GM18519 (cell line): ENCODE measurements around the gene PNPLA5.
"Not testable (repeated sequence)": the region's sequence is repeated elsewhere in the genome, so short reads cannot be mapped to it uniquely, and the experiment has no call there.

ENCODE experiments used
- ATAC-seq: cut with Tn5 transposase; IDR thresholded peaks from one replicate; pipeline ENCODE4 v1.9.1; 2021; ENCODE audit warnings: mild to moderate bottlenecking, moderate library complexity; ENCODE audit not compliant: unreplicated experiment, low FRiP score

The PNPLA5 gene

DNA sequence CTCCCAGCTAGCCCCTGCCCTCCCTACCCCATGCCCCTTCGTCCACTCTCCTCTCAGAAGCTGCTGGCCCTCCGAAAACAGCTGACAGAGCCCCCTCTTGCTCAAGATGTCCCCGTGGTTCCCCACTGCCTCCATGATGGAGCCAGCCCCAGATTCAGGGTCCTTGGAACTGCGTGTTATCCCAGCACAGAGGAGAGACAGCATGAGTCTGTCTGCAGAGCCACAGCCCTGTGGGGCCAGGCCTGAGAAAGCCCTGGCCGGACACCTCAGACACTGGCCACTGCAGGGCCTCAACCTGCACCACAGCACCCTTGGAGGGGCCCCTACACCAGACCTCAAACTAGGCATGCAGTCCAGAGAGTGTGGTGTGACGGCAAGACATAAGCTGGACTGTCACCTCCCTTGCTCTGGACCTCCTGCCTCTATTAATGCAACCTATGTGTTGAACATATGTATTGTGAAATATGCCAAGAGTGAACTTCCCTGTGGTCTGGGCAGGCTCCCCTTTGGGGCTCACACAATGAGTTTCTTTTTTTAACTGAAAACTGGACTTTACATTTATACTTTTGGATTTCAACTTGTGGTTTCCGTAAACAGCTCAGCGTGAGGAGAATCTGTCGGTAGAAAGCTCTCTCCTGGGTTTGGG, 9.6 kb downstream of the PNPLA5 start:
- ATAC-seq: no peak

DNA sequence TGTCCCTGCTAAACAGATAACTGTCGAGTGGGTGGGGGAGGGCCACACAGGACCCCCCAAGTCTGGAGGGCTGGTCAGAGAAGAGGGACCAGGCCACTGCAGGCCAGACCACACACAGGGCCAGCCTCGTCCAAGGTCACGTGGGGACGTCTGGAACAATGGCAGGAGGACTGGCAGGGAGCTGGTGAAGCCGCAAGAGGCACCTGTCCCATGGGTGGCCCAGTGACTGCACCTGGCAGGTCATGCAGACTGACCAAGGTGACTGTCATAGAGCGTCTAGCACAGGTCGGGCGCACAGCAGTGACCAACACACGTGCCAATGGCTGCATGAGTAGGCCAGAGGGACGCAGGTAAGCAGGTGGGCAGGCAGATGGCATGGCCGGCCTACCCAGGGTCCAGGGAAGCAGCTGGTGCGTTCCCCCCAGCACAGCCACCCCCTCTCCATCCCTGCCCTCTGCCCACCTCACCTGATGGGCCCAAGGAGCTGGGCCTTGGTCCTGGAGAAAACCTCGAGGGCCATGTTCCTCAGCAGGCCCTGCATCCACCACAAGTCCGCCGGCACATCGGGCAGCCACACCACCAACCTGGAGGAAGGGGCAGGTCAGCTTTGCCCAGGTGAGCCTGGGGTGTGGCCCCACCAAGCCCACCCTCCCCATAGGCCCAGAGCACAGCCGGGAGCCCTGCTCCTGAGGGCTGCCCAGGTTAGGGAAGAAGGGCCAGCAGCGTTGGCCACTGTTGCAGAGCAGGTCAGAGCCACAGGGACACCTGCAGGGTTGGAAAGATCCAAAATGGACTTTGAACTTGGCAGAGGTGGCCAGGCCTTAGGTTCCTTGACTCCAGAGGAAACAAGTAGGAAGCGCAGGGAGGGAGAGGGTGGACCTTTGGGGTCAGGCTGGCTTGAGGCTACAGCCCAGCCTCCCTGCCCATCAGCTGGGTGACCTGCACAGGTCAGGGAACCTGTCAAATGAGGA, 10.4 kb downstream of the PNPLA5 start:
- ATAC-seq: no peak

DNA sequence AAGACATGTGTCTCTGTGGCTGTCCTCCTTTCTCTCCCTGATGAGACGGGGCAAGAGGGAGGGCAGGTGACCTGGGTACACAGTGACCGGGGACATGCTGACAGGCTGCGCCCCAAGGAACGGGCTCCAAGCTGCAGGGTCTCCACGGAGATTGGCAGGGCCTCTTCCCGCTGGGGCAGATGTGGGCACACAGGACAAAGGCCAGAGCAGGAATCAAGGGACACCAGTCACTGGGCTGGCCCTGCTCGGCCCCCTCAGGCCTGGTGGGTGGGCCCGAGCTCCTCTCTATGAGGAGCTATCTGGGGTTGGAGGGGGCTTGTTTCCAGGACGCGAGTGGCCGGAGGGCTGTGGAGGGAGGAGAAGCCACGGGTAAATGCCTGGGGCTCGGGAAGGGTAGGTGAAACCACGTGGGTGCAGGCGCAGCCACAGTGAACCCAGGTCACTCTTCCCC, 11.2 kb downstream of the PNPLA5 start:
- ATAC-seq: no peak

DNA sequence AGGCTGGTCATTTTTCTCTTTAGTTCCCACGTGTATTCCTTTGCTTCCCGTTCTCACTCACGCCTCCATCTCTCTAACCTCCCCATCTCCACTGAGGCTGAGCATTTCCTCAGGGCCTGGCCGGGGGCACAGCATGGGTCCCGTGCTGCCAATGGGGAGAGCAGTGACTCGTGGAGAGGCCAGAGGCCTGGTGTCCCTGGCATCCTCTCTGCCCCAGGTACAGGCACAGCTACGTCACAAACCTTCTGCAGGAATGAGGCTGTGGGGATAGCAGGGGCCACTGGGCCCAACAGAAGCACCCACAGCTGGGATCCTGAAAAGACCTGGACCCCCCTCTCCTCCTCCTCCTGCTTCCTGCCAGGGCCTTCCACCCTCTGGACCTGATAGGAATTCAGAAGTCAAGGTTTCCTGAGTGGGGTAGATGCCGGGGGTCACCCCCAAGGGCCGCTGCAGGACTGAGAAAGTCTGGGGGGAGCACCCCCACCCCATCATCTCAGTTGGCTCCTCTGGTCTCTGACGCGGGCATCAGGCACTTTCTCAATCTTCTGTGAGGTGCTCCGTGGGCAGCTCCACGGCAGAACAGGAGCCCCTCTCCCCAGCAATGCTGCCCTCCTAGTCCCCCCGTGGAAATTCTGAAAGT, 11.8 kb downstream of the PNPLA5 start:
- ATAC-seq: no peak

DNA sequence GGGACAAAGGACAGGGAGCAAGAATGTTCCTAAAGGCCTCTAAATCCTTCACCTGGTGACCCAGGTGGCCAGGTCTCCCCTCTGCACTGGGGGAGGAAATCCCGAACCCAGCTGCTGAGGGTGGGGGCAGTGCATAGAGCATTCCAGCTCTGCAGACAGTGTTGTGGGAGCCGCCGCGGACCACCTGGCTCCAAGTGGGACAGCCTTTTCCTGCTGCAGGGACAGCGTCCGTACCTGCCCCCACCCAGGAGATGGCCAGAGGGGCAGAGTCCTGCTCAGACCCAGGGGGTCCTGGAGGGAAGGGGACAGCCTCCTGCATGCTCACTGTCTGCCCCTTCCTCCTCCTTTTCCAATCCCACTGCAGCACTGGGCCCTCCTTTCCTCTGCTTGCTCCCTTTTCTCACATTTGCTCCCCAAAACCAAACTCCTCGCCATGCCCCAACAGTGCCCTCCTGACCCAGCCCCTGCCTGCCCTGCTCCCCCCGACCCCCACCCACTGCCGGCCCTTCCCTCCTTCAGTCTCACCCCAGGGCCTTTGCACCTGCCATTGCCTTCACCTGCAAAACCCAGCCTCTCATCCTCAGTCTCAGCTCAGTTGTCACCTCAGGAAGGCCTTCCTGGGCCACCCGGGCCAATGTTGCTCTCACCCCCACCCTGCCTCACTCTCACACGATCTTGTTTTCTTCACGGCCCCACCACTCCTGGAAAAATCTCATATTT, 12.8 kb downstream of the PNPLA5 start:
- ATAC-seq: no peak

DNA sequence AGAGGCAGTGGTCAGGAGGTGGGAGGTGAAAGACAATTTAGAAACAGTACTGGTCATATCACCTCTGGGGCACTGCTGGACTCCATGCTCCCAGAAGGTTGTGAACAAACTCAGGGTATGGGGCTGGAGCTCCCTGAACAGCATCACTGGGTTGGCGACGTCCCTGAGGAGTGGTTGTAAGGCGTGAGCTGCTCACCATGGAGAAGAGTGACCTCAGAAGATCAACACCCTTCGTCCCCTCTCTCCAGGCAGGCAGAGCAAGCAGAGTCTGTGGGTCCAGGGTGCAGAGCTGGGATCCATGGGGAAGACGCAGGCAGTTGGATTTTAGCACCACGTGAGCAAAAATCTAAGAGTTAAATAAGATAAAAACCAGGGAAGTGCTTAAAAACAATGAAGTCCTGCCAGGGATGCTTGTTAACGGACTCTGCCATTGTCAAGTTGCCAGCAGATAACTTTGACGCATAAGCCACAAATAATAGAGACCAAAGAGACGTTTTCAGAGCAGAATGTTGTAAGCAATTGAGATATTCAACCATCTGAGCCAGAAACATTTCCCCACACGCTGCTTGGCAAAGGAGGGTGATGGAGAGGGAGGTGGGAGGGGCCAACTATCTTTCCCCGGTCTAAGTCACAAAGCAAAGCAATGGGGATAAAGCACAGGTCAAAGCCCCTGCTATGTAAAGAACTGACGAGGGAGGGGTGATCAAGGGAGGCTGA, 13.6 kb downstream of the PNPLA5 start:
- no peak for ATAC-seq

DNA sequence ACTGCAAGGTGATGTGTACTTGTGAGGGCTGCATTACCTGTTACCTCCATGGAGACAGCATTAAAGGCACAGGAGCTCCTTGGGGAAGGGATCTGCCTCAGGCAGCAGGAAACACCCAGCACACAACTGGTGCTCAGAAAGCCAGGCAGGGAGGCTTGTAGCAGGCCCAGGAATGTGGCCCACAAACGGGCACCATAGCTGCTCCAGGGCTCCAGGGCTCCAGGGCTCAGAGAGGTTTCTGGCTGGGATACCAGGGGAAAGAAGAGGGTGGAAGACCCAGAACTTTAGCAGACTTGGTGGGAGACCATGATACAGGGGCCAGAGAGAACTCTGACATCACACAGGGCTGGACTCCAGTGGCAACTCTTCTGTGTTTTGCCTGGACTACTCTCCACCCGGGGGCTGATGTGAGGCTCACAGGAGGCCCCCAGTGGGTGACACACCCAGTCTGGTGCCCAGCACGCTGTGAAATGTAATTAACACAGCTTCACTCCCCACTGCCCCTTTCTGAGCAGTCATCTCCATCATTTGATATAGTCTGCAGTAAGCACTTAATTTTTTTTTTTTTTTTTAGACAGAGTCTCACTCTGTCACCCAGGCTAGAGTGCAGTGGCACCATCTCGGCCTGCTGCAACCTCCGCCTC, 14.8 kb downstream of the PNPLA5 start:
- no peak for ATAC-seq

DNA sequence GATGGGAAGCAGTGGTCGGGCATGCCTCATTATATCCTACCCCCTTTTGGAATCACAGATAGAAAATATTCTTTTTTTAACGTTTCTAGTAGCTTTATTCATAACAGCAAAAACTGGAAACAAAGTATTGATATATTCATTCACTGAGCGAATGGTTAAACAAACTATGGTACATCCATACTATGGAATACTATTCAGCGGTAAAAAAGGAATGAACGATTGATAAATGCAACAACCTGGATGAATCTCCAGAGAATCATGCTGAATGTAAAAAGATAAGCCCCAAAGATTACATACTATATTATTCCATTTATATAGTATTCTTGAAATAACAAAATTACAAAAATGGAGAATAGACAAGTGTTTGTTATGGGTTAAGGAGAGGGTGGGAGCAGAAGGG, 22.0 kb downstream of the PNPLA5 start:
- no peak for ATAC-seq

DNA sequence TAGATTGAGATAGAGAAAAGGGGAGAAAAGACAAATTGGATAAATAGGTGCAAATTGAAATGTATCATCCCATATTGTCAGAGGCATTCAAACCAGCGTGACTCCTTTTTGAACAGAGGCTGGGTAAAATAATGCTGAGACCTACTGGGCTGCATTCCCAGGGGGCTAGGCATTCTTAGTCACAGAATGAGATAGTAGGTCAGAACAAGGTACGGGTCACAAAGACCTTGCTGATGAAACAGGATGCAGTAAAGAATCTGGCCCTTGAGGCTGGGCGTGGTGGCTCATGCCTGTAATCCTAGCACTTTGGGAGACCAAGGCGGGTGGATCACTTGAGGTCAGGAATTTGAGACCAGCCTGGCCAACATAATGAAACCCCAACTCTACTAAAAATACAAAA, 22.8 kb downstream of the PNPLA5 start:
- ATAC-seq: not testable (repeated sequence)

DNA sequence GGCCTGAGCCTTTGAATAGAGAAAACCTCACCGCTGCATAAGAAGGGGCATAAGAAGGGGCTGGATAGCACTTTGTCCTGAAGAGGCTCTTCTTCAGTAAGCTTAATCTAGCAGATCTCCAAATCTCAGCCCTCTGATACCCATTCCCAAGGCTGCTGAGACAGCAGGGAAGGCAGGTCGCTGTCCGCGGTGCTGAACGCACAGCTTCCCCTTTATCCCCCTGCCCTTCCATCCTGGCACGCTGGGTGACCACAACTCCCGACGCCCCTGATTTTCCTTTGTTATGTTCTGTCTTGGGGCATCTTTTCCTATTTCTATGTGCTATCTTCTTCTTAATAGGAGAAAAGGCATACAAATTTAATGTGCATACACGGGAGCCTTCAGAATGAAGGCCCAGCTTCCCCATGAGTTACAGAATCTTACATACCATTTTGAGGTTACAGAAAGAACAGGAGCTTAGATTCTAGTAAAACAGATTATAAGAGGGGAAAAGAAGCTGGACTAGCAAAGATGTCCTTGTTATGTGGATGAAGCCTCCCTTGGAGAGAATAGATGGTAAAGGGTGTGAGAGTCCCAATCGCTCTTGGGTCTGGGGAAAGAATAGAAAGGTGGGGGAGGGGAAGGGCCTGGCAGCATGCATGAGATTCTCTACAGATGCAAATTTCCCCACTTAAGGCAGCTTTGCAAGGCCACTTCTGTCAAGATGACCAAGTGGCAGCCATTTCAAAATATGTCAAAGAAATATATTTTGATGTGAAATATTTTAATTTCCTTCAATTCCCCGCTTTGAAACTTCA, 23.8 kb downstream of the PNPLA5 start:
- ATAC-seq: no peak

DNA sequence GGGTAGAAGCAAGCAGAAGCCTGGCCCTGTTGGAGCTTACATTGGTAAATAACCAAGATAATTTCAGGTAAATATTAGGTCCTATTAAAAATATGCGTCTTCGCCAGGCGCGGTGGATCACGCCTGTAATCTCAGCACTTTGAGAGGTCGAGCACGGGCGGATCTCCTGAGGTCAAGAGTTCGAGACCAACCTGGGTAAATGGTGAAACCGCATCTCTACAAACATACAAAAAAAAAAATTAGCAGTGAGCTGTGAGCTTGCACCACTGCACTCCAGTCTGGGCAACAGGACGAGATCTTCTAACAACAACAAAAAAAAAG, 29.0 kb downstream of the PNPLA5 start:
- no peak for ATAC-seq

DNA sequence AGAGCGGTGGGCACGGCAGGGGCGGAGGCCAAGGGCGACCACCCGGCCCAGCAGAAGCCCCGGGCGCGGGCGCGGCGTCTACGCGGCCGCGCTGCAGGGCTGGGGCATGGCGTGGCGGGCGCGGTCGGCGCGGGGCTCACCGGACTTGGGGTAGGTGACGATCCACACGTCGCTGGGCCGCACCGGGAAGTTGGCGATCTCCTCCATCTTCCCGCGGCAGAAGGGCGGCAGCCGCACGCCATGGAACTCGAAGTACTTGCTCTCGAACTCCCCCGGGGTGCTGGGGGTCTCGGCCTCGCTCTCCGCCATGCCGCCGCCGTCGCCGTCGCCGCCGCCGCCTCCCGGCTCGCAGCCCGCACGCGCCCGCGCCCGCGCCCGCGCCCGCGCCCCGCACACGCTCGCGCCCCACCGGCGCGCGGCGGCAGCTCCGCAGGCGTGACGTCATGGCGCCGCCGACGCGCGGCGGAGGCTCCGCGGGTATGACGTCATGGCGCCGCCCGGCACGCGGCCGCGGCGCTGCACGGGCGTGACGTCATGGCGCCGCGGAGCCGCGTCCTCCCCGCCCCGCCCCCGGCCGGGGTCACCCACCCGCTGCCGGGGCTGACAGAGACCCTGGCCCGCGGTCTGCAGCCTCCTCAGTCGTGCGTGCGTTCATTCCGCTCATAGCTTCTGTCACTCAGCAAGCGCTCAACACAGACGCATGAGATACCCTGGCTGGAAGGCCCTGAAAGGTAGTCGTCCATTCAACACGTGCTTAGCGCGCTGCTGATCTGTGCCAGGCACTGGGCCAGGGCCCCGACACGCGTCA, 29.5 kb downstream of the PNPLA5 start, which contains the start of gene SULT4A1:
SULT4A1 (minus strand) TSS at position 440 of the 808 bp plus-strand sequence; CDS start at position 309, 131 bp downstream.
- ATAC-seq: no peak

DNA sequence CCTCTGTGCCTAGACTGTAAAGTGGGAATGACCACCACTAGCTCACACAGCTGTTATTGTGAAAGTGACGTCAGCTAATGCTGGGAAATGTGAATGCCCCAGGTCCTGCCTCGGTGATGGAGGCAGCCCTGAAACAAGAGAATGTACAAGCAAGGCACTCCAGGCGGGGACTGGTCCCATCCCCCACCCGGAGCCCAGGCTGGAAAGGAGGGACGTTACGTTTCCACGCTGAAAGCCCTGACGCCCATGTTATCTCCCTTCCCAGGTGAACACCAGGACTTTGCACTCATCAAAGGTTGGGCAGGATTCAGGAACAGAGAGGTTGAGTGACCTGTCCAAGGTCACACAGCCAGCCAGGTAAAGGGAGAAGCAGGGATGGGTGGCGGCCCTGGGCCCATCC, 30.3 kb downstream of the PNPLA5 start:
- ATAC-seq: no peak

DNA sequence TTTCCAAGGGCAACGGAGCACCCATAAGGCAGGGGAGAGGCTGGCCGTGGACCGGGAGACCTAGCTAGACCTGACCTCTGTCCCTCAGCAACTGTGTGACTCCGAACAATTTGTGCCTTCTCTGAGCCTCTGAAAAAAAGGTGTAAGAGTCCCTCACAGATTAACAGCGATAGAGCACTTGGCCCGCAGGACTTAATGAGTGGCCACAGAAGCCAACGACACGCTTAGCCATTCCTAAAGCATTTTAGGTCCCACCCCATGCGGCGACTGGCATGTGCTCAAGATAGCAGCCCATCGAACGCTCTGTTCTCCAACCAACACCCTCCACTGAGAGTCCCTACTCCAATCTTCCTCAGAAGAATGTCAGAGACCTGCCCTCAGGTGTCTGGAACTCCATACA, 31.0 kb downstream of the PNPLA5 start:
- no peak for ATAC-seq

DNA sequence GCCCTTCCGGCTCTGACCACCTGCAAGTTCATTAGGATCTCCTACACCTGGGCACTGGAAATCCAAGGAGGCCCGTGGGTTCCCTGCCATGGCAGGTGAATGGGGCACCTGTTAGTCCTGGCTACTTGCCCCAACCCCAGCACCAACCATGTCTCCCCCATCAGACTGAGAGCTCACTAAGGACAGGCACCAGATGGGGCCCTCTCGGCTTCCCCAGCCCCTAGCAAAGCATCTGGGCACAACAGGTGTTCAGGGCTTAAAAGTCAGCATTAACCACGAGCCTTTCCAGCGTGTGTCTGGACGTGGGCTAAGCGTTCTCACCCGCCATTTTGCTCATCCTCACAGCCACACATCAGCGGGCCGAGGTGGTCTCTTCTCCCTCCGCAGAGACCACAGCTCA, 31.7 kb downstream of the PNPLA5 start:
- no peak for ATAC-seq

DNA sequence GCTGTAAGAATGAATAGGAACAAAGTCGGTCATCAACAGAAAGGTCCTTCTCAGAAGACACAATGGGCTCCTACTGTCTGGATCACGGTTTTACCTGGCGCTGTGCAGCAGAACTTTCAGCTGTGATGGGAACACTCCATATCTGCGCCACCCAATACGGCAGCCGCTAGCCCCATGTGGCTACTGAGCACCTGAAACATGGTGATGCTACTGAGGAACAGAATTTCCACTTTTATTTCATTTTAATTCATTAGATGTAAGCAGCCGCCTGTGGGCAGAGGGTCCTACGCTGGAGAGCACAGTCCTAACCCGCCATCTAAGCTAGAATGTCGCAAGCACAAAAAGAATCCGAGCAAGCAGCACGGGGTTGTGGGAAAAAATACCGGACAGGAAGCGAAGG, 32.2 kb downstream of the PNPLA5 start:
- no peak for ATAC-seq

DNA sequence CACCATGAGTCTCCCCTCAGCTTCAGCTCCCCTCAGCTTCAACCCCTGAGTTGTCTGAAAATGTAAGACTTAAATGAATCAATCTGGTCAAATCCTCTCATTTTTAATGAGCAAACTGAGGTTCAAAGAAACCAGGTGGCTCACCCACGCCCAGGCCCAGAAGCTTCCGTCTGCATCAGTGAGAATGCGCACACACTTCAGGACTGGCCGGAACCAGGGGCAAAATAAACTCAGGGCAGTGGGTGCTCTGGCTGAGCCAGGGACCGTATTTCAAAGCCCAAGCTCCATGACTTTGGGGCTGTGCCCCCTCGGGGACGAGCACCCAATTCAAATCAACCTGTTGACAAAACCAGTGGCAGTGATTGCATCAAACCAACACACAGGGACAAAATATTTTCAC, 32.6 kb downstream of the PNPLA5 start:
- no peak for ATAC-seq
